Measurements from ENCODE around the gene PRICKLE2.
"Not testable (repeated sequence)": the region's sequence is repeated elsewhere in the genome, so short reads cannot be mapped to it uniquely, and the experiment has no call there.

Gene PRICKLE2

DNA sequence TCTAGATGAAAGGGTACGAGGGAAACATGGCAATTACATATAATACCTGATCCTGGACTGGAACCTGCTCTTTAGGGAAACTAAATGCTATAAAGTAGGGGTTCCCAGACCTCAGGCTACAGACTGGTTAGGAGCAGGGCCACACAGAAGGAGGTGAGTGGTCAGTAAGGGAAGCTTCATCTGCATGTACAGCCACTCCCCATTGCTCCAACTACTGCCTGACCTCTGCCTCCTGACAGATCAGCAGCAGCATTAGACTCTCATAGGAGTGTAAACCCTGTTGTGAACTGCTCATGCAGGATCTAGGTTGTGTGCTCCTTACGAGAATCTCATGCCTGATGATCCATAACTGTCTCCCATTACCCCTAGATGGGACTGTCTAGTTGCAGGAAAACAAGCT is 123.1 kb downstream of the PRICKLE2 start:
- no peak for DNase-seq (ENCODE audit: low read depth)

DNA sequence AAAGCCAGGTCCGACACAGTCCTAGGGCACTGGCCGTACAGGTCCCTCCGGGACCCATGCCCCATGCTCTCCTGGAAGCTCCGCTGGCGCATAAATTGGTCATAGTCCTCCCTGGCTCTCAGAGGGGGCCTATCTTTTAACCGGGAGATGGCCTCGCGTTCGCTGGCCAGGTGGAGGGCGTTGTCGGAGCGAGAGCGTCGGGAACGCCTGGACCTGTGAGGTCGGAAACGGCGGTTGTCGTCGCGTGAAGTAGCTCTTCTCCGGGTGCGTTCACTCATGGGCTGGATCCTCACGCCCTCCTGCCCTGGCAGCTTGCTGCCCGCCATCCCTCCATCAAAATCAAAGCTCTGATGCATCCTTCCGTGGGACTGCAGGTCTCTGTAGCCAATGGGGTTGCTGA is 126.0 kb downstream of the PRICKLE2 start:
- DNase-seq (ENCODE audit: low read depth), result no peak

DNA sequence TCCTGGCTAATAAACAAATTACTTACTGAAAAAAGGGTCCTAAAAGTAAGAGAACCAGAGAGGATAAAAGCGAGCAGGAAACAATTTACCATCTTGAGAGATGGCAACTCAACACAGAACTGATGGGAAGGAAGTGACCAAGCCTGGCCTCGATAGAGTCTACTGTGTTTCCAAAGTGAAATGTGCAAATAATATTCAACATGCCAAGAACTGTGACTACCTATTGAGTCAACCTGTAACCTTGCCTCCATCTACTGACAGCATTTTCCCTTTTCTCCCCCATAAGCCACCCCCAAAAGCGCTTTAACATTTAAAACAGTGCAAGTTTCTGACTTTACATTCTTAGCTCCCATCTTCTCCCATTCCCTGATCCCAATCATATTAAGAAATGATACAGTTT is 126.6 kb downstream of the PRICKLE2 start:
- no peak for DNase-seq (ENCODE audit: low read depth)

DNA sequence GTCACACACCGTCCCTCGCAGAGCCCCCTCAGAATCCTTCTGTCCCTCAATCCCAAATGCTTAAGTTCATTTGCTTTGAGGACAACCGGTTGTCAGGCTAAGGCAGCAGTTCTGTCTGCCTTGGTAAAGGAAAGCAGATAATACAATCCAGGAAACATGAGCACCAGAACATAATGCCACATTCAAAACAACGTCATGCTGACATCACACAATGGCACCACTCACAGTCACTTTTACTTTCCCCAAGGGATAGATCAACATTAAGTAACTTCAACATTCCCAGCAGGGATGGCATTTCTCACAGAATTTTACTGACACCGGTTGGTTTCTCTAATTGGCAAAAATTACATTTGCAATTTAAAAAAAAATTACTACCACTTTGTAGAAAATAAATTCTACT is 127.3 kb downstream of the PRICKLE2 start:
- DNase-seq (ENCODE audit: low read depth), result no peak

DNA sequence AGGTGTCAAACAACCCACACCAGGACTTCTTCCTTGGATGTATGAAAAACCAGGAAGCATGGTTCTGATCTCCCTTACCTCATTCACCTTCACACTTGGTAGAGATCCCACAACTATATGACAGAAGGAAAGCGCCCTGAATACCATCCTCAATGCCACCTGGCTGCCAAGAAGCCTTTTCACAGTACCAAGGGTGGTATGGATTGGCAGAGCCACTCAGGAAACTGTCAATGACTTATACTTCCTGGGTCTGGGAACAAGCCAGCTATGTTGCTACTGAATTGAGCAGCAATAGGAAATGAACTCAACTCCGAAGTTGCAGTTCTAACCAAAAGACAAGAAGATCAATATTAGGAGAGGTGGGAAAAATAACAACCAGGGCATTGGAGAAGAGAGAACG is 129.5 kb downstream of the PRICKLE2 start:
- DNase-seq (ENCODE audit: low read depth), result no peak

DNA sequence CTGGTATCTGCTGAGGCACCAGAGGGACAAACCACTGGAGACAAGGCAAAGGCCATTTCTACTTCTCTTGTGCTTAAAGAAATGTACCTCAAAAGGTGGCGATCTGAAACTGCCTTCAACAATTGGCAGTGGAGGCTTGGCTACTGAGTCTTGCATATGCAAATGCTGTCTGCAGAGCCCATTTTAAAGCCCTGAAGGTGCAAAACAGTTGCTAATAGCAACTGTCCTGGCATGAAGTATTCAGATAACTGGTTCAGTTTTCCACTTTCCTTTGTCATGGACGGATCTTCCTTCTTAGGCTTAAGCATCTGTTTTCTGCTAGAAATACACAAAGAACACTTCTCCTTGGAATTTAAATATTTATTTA is 130.6 kb downstream of the PRICKLE2 start:
- no peak for DNase-seq (ENCODE audit: low read depth)

DNA sequence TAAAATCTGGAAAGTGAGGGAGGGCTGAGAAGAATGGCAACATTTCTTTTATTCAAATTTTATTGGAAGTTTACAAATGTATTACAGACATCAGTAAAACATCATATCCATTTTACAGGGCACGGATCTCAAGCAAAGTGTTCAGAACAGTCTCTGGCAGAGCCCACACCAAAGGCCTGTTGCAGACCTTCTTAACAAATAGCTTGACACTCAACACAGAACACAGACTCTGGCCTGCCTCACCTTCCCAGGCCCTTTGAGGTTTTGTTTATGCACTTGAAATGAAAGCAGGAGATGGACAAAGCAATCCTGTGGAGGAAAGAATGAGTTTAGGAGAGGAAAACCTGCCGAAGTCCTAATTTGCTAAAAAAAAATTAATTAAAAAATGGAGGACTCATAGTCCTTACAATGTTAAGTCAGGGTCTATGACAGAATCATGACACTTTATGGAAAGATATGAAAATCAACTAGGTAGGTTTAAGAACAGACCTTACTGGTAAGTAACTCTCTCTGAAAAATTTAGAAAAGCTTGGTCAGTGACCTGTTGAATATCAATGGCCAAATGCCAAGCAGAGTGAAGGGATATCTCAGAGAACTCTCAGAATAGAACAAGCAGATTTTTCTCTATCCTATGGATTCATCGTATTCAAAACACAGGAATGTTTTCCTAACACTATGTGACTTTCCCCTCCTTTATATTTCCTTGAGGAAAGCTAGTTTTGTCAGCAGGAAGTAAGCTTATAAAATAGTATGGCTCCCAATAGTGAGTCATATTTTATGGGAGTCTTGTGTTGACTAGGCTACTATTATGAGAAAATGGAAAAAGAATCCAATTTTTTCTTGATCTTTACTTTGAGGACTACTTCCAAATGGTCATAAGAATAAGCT is 131.2 kb downstream of the PRICKLE2 start:
- no peak for DNase-seq (ENCODE audit: low read depth)

DNA sequence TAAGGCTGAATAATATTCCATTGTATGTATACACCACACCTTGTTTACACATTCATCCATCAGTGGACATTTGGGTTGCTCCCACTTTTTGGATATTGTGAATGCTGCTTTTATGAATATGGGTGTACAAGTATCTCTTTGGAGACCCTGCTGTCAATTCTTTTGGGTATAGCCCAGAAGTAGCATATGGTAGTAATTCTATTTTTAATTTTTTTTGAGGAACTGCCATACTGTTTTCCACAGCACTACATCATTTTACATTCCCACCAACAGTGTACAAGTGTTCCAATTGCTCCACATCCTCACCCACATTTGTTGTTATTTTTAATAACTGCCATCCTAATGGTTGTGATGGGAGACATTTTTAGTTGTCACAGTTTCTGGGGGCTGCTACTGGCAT is 132.1 kb downstream of the PRICKLE2 start:
- no peak for DNase-seq (ENCODE audit: low read depth)

DNA sequence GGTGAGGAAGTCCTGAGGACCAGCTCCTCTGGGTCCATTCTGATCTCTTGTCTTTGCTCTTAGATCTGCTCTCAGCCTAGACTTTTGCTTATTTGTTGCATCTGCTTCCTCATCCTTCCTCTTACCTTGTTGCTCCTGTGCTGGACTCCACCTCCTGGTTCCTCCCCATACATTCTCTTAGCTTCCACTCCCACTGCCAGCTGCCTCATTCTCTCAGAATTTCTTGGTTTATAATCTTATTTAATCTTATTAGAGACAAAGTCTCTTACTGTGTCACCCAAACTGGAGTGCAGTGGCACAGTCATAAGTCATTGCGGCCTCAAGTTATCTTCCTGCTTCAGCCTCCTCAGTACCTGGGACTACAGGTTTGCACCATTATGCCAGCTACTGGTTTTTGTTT is 133.8 kb downstream of the PRICKLE2 start:
- no peak for DNase-seq (ENCODE audit: low read depth)

DNA sequence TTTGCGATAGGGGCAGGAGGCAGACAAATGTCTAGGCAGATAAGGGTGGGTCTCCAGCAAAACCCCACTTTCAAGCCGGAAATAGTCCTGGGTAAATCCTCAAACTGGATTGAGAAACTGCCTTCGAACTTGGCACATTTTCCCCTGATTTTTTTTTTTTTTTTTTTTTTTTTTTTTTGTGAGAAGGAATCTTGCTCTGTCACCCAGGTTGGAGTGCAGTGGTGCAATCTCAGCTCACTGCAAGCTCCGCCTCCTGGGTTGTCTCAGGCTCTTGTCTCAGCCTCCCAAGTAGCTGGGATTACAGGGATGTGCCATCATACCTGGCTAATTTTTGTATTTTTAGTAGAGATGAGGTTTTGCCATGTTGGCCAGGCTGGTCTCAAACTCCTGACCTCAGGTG is 135.9 kb downstream of the PRICKLE2 start:
- DNase-seq (ENCODE audit: low read depth), result not testable (repeated sequence)

DNA sequence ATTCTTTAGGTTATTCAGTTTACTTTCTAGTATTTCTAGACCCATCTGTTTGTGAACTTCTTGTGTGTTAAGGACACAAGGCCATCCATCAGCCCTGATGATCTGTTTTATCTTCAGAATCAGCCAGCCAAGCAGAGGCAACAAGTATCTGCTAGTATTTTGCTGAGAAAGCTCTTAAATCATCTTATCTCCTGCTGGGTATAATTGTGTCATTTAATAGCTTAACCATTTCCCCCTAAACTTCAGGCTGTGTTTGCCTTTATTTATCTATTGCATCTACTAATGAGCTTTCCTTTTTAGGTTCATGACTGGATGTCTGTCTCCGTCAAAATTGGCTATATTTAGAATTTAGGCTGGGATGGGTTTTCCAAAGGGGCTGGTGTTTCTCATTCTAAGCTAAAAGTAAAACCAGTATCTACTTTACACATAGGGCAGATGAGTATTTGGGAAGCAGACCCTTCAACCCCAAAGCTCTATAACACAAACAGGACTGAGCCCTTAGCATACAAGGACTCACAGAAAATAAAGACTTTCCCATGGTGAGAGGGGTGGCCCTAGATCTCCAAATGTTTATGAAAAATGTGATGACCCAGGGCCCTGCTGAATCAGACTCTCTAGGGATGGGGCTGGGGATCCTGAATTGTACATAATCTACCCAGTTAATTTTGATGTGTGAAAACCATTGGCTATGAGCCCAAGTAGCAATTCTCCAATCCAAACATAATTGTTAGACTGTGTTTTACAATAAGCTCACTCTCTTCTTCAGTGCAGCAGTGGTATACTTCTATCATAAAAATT is 136.7 kb downstream of the PRICKLE2 start:
- DNase-seq (ENCODE audit: low read depth), result no peak

DNA sequence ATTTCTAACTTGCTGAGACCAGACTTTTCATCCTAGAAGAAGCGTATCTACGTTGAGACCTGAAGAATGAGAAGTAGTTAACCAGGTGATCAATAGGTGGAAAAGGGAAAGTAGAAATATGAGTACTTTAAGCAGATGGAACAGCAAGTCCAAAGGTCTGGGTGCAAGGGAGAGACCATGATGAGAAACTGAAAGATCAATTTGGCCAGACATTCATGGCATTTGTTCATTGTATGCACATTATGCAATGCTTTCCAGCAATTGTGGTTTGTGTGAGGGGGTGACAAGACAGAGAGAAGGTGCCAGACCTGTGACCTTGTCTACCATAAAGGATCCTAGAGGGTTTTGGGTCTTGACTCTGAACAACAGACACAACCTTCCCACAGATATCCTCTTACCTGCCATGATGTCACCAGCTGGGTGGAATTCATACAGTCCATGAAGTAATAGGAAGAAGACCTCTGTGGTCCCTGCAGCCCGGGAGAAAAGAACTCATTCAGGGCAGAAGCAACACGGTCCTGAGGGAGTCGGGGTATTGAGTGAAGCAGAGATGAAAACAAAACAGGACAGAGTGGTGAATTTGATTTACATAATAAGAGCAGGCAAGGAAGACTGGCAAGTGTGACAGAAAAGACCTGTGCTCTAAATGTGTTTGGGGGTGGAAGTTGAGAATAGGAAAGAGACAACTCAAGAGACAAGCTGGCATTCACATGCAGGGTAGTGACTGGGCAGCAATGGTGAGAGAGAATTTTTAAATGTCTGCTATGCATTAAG is 138.6 kb downstream of the PRICKLE2 start:
- no peak for DNase-seq (ENCODE audit: low read depth)

DNA sequence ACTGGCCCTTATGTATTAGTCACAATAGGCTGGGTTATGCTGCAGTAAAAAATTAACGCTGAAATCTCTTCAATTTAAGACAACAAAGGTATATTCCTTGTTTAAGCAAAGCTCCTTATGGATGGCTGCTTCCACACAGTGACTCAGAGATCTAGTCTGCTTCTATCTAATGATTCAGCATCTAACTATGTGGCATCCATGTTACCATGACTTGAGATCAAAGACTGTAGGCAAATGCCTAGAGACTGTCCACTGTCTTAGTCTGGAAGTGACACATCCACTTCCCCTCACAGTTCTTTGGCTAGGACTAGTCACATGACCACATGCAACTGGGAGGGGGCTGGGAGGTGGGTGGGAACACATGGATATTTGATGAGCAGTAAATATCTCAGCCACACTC is 140.6 kb downstream of the PRICKLE2 start:
- DNase-seq (ENCODE audit: low read depth), result no peak

DNA sequence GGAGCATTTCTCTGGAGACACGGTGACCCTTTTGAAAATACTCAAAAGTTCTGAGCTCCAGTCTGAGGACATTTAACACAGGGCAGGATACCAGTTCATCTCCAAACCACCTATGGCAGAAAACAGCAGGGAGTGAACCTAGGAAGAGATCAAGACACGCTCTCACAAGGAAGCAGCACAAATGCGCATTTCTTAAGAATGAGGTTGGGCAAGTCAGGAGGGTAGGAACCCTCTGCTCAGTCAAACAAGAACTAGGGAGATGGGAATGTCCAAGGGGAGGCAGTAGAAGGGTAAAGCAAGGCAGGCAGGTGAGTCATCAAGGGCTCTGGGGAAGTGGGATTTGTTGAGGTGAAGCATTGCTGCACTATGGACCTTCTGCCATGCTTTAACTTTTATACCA is 141.7 kb downstream of the PRICKLE2 start:
- no peak for DNase-seq (ENCODE audit: low read depth)

DNA sequence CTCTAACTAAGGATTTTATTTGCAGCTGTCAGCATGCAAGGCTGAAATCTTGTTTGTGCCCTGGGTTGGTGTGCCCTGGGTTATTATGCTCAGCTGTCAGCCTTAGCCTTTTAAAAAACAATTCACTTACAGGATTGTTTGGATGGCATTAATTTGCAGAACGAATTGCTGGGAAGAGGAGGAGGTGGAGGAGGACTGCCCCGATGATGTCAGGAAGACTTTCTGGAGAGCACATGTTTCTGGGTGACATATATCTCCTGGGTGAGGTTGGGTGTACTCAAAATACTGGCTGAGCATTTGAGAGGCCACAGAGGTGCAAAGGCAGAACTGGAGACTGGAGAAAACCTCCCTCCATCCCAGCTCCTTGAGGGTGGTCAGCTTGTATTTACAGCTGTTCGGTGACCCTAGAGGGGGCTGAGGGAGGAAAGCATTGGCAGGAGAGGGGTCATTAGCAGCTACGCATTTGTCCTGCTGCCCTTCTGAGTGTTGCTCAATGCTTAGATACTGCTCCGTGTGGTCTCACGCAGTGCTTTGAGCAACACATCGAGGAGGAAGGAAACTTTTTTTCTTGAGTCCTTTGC is 142.2 kb downstream of the PRICKLE2 start:
- DNase-seq (ENCODE audit: low read depth), result no peak

DNA sequence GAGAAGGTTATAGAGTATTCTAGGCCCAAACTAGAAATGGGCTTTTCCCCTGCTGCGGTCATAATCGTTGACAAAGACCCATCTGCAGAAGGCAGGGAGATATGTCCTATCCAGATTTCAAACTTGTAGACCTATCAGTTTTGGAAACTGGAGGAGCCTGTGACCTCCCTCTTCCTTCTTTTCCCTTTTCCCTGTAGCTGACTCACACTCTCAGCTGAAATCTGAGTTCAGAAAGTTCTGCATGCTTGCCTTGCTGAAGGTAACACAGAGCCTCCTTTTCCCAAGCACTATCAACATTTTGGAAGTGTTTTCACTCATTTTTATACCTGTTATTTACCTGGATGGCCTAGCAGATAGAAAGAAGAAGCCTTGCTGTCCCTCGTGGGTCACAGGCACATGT is 142.9 kb downstream of the PRICKLE2 start:
- DNase-seq (ENCODE audit: low read depth), result no peak

DNA sequence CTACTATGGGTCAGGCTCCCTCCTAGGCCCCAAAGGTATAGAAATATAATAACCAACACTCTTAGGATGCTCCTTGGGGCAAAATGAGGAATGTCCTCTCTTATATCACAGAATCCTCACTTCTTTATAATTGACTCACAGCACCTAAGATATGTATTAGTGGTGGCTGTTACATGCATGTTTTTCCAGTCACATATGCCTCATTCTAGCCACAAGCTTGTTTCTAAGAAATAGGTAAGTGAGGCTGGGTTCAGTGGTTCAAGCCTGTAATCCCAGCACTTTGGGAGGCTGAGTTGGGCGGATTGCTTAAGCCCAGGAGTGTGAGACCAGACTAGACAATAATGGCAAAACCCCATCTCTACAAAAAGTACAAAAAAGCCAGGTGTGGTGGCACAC is 144.0 kb downstream of the PRICKLE2 start:
- no peak for DNase-seq (ENCODE audit: low read depth)

DNA sequence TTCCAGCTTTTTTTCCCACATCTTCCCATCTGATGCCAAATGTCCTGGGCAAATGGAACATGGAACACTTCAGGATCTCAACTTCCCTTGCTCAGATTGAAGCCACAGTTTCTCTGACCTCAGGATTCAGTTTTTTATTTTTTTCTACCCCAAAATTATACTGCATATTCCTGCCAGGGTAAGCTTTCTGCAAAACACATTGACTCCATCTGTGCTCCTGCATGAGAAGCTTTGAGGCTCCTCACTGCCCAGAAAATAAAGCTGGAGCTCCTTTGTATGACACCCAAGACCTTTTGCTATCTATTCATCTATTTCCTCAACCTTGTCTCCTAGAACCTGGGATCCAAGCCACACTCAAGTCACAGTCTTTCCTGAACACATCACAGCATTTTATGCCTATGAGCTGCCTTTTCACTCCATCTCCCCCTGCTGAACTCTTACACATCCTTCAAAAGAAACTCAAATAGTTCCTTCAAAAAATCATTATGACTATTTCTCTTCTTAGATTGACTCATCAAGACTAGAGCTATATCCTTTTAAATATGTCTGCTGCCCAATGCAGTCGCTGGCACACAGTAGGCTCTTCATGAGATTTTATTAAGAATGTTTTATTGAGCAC is 144.5 kb downstream of the PRICKLE2 start:
- no peak for DNase-seq (ENCODE audit: low read depth)

DNA sequence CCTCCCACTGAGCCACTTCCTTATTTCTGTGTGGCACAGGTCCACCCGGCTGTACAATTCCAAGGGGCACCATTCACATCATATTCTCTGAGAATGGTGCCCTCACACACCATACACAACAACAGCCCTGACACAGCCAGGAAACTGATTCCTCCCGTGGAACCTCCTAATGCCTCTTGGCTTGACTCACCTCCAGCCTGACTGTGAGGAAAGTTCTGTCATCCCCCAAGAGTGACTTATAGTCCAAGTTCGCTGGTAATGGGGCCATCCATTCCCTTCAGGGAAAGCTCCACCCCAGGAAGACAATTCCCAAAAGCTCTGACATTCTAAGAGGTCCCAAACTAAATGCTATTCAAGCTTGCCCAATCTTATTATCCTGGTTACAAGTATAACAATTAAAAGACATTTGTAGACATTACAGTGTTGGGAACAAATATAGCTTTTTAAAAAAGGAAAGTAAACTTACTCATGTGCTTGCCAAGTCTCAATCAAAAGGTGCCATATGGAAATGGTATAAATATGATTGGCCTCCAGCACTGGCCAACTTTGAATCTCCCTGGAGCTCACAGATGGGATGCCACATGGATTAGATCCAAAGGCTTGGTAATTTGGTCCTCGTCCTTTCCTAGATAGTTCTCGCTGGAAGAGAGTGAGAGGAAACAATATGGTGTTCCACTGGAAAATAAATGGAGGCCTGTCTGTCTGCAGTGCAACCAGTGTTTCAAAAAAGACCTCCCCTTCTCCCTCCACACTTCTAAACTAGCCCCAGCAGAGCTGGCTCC is 145.7 kb downstream of the PRICKLE2 start:
- no peak for DNase-seq (ENCODE audit: low read depth)

DNA sequence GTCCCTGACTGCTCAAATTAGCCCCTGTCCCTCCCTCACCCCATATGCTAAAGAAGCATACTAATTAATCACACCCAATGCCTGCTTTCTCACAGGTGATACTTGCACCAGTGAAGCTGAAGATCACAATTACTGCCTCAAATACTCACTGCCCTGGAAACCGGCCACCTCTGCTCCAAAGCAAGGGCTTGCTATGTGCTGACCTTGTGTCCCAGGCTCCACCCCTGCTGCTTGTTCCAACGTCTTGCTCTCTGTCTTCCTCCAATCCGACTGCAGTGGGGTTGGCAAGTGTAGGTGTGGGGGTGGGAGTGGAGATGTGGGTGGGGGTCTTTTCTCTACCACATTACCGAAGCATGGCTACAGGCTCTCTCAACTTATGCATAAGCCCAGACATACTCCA is 146.3 kb downstream of the PRICKLE2 start:
- DNase-seq (ENCODE audit: low read depth), result no peak
